HG02571 (cell line): ENCODE results near the gene FOXJ3.

ENCODE experiments used
- ATAC-seq: cut with Tn5 transposase; IDR thresholded peaks from one replicate; pipeline ENCODE4 v1.9.1; 2021; ENCODE audit warnings: mild to moderate bottlenecking, moderate library complexity; ENCODE audit not compliant: unreplicated experiment

Gene FOXJ3

DNA sequence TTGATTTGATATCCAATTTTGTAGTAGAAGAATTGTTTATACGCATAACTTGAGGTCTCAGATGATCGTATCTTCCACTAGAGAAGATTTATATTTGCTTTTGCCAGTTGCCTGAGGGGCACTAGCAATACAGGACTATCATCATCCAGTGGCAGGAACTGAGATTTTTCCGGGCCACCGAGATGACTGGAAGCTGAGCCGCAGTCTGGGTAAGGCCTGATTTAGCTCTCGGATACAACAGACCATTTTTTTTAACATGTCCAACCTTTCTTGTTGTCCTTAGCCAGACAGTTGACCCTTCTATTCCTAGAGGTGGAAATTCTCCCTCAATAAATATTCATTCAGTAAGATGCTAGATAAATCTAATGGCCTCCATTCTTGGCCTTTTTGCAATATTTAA lies 207.3 kb downstream of the FOXJ3 start:
- ATAC-seq = no peak
